Dermis blood vessel endothelial cell (primary cell): ENCODE measurements around the gene CAMK1. TPM values are rescaled to one million over a fixed set of nuclear protein-coding genes. Genes with fewer than 3 reads are reported as not detected.

Source experiments
- total RNA-seq: library from RNA; depleted of rRNA; stranded (reverse); fragments of >200 nt; gene quantifications from 2 replicates; pipeline ENCODE4 v1.2.3, GENCODE V29; 2014

CAMK1 gene
- total RNA-seq, 1 donor from 2014 or later, result 34.7 TPM

Other genes starting within 250 kb of the CAMK1 start
- not detected in 2 replicates for gene LHFPL4, start 216.1 kb downstream of the CAMK1 start, total RNA-seq
- gene MTMR14, start 120.4 kb downstream of the CAMK1 start, total RNA-seq, result 80.2 and 83.7 TPM in 2 replicates
- not detected in 2 replicates for gene CPNE9, start 66.1 kb downstream of the CAMK1 start, total RNA-seq
- gene BRPF1, start 38.2 kb downstream of the CAMK1 start, total RNA-seq, result 24.8 and 29.3 TPM in 2 replicates
- gene OGG1, start 20.0 kb downstream of the CAMK1 start, total RNA-seq, result 15.5 and 16.6 TPM in 2 replicates
- gene TADA3, start 22.5 kb upstream of the CAMK1 start, total RNA-seq, result 39.5 and 60.6 TPM in 2 replicates
- gene ARPC4, start 23.1 kb upstream of the CAMK1 start, total RNA-seq, result 210 and 309 TPM in 2 replicates
- gene TTLL3, start 40.3 kb upstream of the CAMK1 start, total RNA-seq, result 9.3 and 20.3 TPM in 2 replicates
- gene RPUSD3, start 74.1 kb upstream of the CAMK1 start, total RNA-seq, result 28.9 and 33.3 TPM in 2 replicates
- not detected in 2 replicates for gene CIDEC, start 110.3 kb upstream of the CAMK1 start, total RNA-seq
- gene JAGN1, start 120.7 kb upstream of the CAMK1 start, total RNA-seq, result 31.6 and 39.5 TPM in 2 replicates
- gene IL17RE, start 132.9 kb upstream of the CAMK1 start, total RNA-seq, result 0.14 and 0.17 TPM in 2 replicates
- gene IL17RC, start 147.2 kb upstream of the CAMK1 start, total RNA-seq, result 20.4 and 25.4 TPM in 2 replicates
- 33.1 and 50.4 TPM in 2 replicates for gene CRELD1, start 163.9 kb upstream of the CAMK1 start, total RNA-seq
- gene PRRT3, start 182.5 kb upstream of the CAMK1 start, total RNA-seq, result 0.68 and 0.84 TPM in 2 replicates
- gene EMC3, start 216.9 kb upstream of the CAMK1 start, total RNA-seq, result 44.6 and 121 TPM in 2 replicates